ENCODE data around the gene PBRM1. TPM values are rescaled to one million over a fixed set of nuclear protein-coding genes. Genes with fewer than 3 reads are reported as not detected.

Gene PBRM1
- total and polyA plus RNA-seq, 2 of the 8 experiments (the other 6 are each of a cell fraction or from before 2014, with no cell fraction given), result 19.3 to 65.8 TPM

DNA sequence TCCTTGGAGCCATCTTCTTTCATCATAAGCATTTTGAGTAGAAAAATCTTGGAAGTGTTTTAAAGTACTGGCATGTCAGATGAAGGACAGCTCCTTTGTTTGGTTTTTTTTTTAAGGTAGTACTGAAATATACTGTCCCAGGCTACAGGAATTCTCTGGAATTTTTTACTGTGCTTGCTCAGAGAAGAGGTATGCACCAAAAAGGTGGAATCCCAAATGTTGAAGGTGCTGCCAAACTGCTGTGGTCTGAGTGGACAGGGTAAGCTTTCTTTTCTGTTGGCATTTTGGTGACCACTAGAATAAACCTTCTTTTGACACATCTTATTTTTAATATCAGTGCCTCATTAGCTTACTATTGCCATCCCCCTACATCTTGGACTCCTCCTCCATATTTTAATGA lies 7.4 kb upstream of the PBRM1 start:
- no peak overlapping the region for H3K4ac ChIP-seq (replicated peaks; ENCODE audit: insufficient read length, low read depth, low read length)
- no peaks in the 10 kb centered on the region for H3K23me2 ChIP-seq (ENCODE audit: low read depth, low read length)
- no peaks in the 10 kb centered on the region for H3K4me1 ChIP-seq (replicated peaks in 1 of 4; ENCODE audit: control insufficient read depth in 3 of 4, insufficient read depth in 4 of 4, low read length in 3 of 4)
- no peak overlapping the region for H2BK12ac ChIP-seq (ENCODE audit: low read depth, low read length)
- H2BK15ac ChIP-seq (ENCODE audit: low read length), result no peak overlapping the region
- H3K23ac ChIP-seq (ENCODE audit: insufficient read length), result no peak overlapping the region
- H3K14ac ChIP-seq (ENCODE audit: insufficient read length), result no peak overlapping the region
- no peak overlapping the region for H4K91ac ChIP-seq (replicated peaks; ENCODE audit: insufficient read length, low read length)
- H3K27ac ChIP-seq (ENCODE audit: low read depth, low read length), result no peak overlapping the region
- H3K56ac ChIP-seq (replicated peaks; ENCODE audit: insufficient read length, low read depth, low read length), result no peak overlapping the region
- no peak overlapping the region for H2AK5ac ChIP-seq (ENCODE audit: low read depth, low read length)
- no peak overlapping the region for H2BK120ac ChIP-seq (replicated peaks; ENCODE audit: low read depth, low read length)
- no peaks in the 10 kb centered on the region for H3K27me3 ChIP-seq (replicated peaks in 1 of 4; ENCODE audit: control insufficient read depth in 3 of 4, extremely low read depth in 1 of 4, insufficient read depth in 3 of 4, low read length in 3 of 4)
- DNase-seq (ENCODE audit: low read depth in 1 of 2, low spot score in 2 of 2) (no peak), FAIRE-seq (no peak)
- no peak overlapping the region for H4K8ac ChIP-seq (ENCODE audit: extremely low read depth, insufficient read depth, low read length)
- ChIA-PET CTCF (ENCODE audit: partially characterized antibody) (no interaction called here), POLR2A (ENCODE audit: partially characterized antibody) (interaction anchor here (0.6 to 16.2 kb wide), 4 partner anchors 10 to 226 kb away, joined by 3 to 347 read pairs (median 54); partner anchors contain the start of genes GLT8D1 and SPCS1)
- no peak overlapping the region for H4K5ac ChIP-seq (ENCODE audit: insufficient read length, low read depth, low read length)
- peaks cover 2% of the 10 kb centered on the region; the same call in 1 of the 2 replicates for H3K79me1 ChIP-seq (ENCODE audit: low read depth, low read length)
- no peak overlapping the region for H3K4me2 ChIP-seq (ENCODE audit: insufficient read depth in 1 of 2, low read depth in 2 of 2, low read length in 2 of 2)
- peaks cover 62 to 99% (median 85%) of the 10 kb centered on the region in 4 experiments for H3K36me3 ChIP-seq (ENCODE audit: control insufficient read depth in 2 of 4, insufficient read depth in 4 of 4, low read length in 3 of 4)
- peaks cover 7 to 15% of the 10 kb centered on the region in 2 experiments for H4K20me1 ChIP-seq (replicated peaks in 1 of 2; ENCODE audit: control insufficient read depth in 1 of 2, insufficient read depth in 2 of 2, low read length in 2 of 2)
- no peak overlapping the region for H2AFZ ChIP-seq (ENCODE audit: low read length)
- H3K9me3 ChIP-seq (ENCODE audit: insufficient read depth in 2 of 2, low read depth in 1 of 2, low read length in 1 of 2), result no peaks in the 10 kb centered on the region
- no peak overlapping the region; a peak in 1 of 7 replicates for H3K9ac ChIP-seq (replicated peaks in 1 of 4; ENCODE audit: extremely low read depth in 1 of 4, low read depth in 3 of 4, low read length in 3 of 4)
- H2BK5ac ChIP-seq (ENCODE audit: low read depth, low read length), result no peak overlapping the region
- no peak overlapping the region for H3K18ac ChIP-seq (ENCODE audit: extremely low read depth, low read length)
- no peak overlapping the region for H3K4me3 ChIP-seq (ENCODE audit: extremely low read depth in 1 of 4, insufficient read depth in 2 of 4, low read depth in 3 of 4, low read length in 4 of 4)
- no peak overlapping the region for H2BK20ac ChIP-seq (ENCODE audit: low read length)
- H3K79me2 ChIP-seq (ENCODE audit: control insufficient read depth in 1 of 2, insufficient read depth in 2 of 2, low read length in 2 of 2), result peaks cover 0 to 8% of the 10 kb centered on the region in 2 experiments; a peak in 2 of 4 replicates
- TF ChIP-seq TCF12 (IDR thresholded peaks at IDR 0.05; ENCODE audit: low read depth, low read length) (no peak), MAFK (IDR thresholded peaks at IDR 0.05; ENCODE audit: low read depth, low read length) (no peak), SUZ12 (IDR thresholded peaks at IDR 0.05; ENCODE audit: low read length) (no peak), RAD21 (IDR thresholded peaks at IDR 0.05 in 1 of 2, conservative IDR thresholded peaks at IDR 0.05 in 1 of 2; ENCODE audit: low read depth in 2 of 2, low read length in 2 of 2) (no peak), TAF7 (optimal IDR thresholded peaks at IDR 0.05; ENCODE audit: borderline replicate concordance, low read depth, low read length) (no peak), TBP (IDR thresholded peaks at IDR 0.05; ENCODE audit: low read depth, low read length) (no peak), SP4 (IDR thresholded peaks at IDR 0.05; ENCODE audit: low read length) (no peak), ASH2L (IDR thresholded peaks at IDR 0.05; ENCODE audit: low read length) (no peak), SIN3A (conservative IDR thresholded peaks at IDR 0.05 in 1 of 2, IDR thresholded peaks at IDR 0.05 in 1 of 2; ENCODE audit: low read depth in 1 of 2, low read length in 2 of 2) (no peak), SP2 (IDR thresholded peaks at IDR 0.05; ENCODE audit: low read length) (no peak), SIX5 (IDR thresholded peaks at IDR 0.05; ENCODE audit: low read depth, low read length) (no peak), SRF (IDR thresholded peaks at IDR 0.05; ENCODE audit: low read depth, low read length) (no peak)
- TF ChIP-seq, protein P1, sequence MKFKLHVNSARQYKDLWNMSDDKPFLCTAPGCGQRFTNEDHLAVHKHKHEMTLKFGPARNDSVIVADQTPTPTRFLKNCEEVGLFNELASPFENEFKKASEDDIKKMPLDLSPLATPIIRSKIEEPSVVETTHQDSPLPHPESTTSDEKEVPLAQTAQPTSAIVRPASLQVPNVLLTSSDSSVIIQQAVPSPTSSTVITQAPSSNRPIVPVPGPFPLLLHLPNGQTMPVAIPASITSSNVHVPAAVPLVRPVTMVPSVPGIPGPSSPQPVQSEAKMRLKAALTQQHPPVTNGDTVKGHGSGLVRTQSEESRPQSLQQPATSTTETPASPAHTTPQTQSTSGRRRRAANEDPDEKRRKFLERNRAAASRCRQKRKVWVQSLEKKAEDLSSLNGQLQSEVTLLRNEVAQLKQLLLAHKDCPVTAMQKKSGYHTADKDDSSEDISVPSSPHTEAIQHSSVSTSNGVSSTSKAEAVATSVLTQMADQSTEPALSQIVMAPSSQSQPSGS (IDR thresholded peaks at IDR 0.05; ENCODE audit: low read length), result no peak

All from H1 (cell line).